OCI-LY3 (cell line): ENCODE data around the gene CARD16.

Experiments used
- EZH2phosphoT487 ChIP-seq: fragments of 200-600 bp; shearing (Covaris generic); IDR thresholded peaks from 2 replicates; pipeline ENCODE4 v1.6.1; 2018; ENCODE audit warnings: antibody characterized with exemption, mixed run types, low read depth
- TF ChIP-seq, protein P1 (sequence below): fragments of 200-600, 300-600 bp; sonication (generic); IDR thresholded peaks from 2 replicates; pipeline ENCODE4 v1.5.1; 2014; ENCODE audit warnings: antibody characterized with exemption, low read length, low read depth

DNA sequence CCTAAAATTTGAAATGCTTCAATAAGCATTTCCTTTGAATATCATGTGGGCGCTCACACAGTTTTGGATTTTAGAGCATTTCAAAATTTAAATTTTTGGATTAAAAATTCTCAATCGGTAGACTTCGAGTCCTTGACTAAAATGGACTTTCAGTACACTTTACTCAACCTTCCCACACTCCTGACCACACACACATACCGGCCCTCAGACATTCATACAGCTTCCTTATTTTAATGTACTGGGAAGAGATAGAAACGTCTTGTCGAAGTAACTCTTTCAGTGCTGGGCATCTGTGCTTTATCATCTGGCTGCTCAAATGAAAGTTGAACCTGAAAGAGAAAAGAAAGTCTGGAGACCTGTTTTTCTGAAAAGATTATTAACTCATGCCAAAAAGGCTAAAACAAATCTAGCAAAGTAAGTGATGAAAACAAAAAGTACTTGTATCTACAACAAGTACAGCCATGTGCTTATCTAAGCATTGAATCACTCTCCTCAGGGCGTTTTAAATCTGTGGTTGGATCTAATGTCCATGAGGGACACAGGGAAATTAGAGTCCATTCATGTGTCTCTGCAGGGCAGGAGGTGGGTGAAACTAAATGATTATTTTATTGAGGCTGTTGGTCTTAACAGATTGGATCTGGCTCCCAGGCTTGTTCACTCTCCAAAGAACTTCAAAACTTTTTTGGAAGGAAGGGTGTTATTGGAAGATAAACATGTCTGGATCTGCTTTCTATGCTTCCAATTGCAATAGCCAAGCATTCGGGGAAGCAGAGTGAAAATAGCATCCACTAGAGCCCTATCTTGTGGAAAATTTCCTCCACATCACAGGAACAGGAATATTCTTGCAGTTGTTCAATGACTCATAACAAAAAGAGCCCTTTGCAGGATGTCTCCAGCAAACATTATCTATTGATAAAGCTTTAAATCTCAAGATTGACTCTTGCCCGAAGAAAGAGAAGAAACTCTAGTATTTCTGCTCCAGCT, 47.4 kb upstream of the CARD16 start:
- TF ChIP-seq, protein P1, sequence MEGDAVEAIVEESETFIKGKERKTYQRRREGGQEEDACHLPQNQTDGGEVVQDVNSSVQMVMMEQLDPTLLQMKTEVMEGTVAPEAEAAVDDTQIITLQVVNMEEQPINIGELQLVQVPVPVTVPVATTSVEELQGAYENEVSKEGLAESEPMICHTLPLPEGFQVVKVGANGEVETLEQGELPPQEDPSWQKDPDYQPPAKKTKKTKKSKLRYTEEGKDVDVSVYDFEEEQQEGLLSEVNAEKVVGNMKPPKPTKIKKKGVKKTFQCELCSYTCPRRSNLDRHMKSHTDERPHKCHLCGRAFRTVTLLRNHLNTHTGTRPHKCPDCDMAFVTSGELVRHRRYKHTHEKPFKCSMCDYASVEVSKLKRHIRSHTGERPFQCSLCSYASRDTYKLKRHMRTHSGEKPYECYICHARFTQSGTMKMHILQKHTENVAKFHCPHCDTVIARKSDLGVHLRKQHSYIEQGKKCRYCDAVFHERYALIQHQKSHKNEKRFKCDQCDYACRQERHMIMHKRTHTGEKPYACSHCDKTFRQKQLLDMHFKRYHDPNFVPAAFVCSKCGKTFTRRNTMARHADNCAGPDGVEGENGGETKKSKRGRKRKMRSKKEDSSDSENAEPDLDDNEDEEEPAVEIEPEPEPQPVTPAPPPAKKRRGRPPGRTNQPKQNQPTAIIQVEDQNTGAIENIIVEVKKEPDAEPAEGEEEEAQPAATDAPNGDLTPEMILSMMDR, result no peak
- TF ChIP-seq EZH2phosphoT487, result no peak
